IPS-11a (cell line): ENCODE results near the gene TSSC4.

Experiments
- H3K4me3 ChIP-seq: one replicate; pipeline ENCODE4 v1.5.1; 2013; ENCODE audit warnings: low read depth, low read length, control low read depth

The TSSC4 gene

GRCh38 chr11:2415601-2416380, 15.2 kb downstream of the TSSC4 start:
- H3K4me3 ChIP-seq, result no peak overlapping the region

GRCh38 chr11:2416765-2417164, 16.2 kb downstream of the TSSC4 start:
- H3K4me3 ChIP-seq, result no peak overlapping the region

GRCh38 chr11:2417856-2418692, 17.5 kb downstream of the TSSC4 start:
- no peak overlapping the region for H3K4me3 ChIP-seq

GRCh38 chr11:2418693-2419360, 18.3 kb downstream of the TSSC4 start:
- H3K4me3 ChIP-seq, result no peak overlapping the region

GRCh38 chr11:2419638-2420501, 19.3 kb downstream of the TSSC4 start:
- H3K4me3 ChIP-seq, result no peak overlapping the region

GRCh38 chr11:2420502-2421225, 20.1 kb downstream of the TSSC4 start:
- H3K4me3 ChIP-seq, result no peak overlapping the region

- no peak overlapping the region for H3K4me3 ChIP-seq
Measured at GRCh38 chr11:2421226-2421994, 20.9 kb downstream of the TSSC4 start.

- no peak overlapping the region for H3K4me3 ChIP-seq
Measured at GRCh38 chr11:2421996-2422395, 21.4 kb downstream of the TSSC4 start.

- H3K4me3 ChIP-seq, result no peak overlapping the region
Measured at GRCh38 chr11:2422461-2423156, 22.1 kb downstream of the TSSC4 start.

- no peak overlapping the region for H3K4me3 ChIP-seq
Measured at GRCh38 chr11:2423157-2424025, 22.8 kb downstream of the TSSC4 start.

- no peak overlapping the region for H3K4me3 ChIP-seq
Measured at GRCh38 chr11:2424811-2425495, 24.4 kb downstream of the TSSC4 start.

- no peak overlapping the region for H3K4me3 ChIP-seq
Measured at GRCh38 chr11:2425506-2425905, 25.0 kb downstream of the TSSC4 start.

- H3K4me3 ChIP-seq, result no peak overlapping the region
Measured at GRCh38 chr11:2426221-2426620, 25.7 kb downstream of the TSSC4 start.

- no peak overlapping the region for H3K4me3 ChIP-seq
Measured at GRCh38 chr11:2426826-2427521, 26.4 kb downstream of the TSSC4 start.

- no peak overlapping the region for H3K4me3 ChIP-seq
Measured at GRCh38 chr11:2427721-2428321, 27.3 kb downstream of the TSSC4 start.

GRCh38 chr11:2428322-2428795, 27.8 kb downstream of the TSSC4 start:
- no peak overlapping the region for H3K4me3 ChIP-seq
